VCaP (cell line): Measurements from ENCODE around the gene TGIF2.
A peak's percentile ranks its signal among the peaks of the same experiment; 100 is the strongest.

Experiments
- H3K27ac ChIP-seq: fragments of 450-650 bp; 2 replicates; pipeline ENCODE4 v1.5.1; 2017
- CTCF ChIP-seq: fragments of 450-650 bp; conservative IDR thresholded peaks from 2 replicates; pipeline ENCODE4 v1.5.1; 2017; ENCODE audit warnings: mild to moderate bottlenecking, moderate library complexity

Gene TGIF2

GRCh38 chr20:36623444-36623843 lies 50.0 kb downstream of the TGIF2 start:
- TF ChIP-seq CTCF: no peak

GRCh38 chr20:36624068-36624943 lies 50.9 kb downstream of the TGIF2 start:
- peak overlapping the region; percentile 82 for H3K27ac ChIP-seq
- TF ChIP-seq CTCF: peak; percentile 68

More at GRCh38 chr20:36623444-36623843, 50.0 kb downstream of the TGIF2 start:
- H3K27ac ChIP-seq: peak overlapping the region; percentile 82

- no peak for TF ChIP-seq CTCF
- H3K27ac ChIP-seq: peak overlapping the region; percentile 82
Measured at GRCh38 chr20:36624944-36625324, 51.5 kb downstream of the TGIF2 start.

- H3K27ac ChIP-seq: no peak overlapping the region
- no peak for TF ChIP-seq CTCF
Measured at GRCh38 chr20:36628076-36628475, 54.7 kb downstream of the TGIF2 start.

- no peak for TF ChIP-seq CTCF
- no peak overlapping the region for H3K27ac ChIP-seq
Measured at GRCh38 chr20:36629719-36630681, 56.6 kb downstream of the TGIF2 start.

- no peak for TF ChIP-seq CTCF
- no peak overlapping the region for H3K27ac ChIP-seq
Measured at GRCh38 chr20:36631646-36632045, 58.2 kb downstream of the TGIF2 start.

GRCh38 chr20:36632147-36632486 lies 58.7 kb downstream of the TGIF2 start:
- no peak overlapping the region for H3K27ac ChIP-seq
- TF ChIP-seq CTCF: no peak
